Gastroesophageal sphincter (tissue), 4 donors: ENCODE results near the gene HSPA12A. TPM values are rescaled to one million over a fixed set of nuclear protein-coding genes. Genes with fewer than 3 reads are reported as not detected.

Source experiments
- ATAC-seq: fragments of 150-250 bp; one replicate; pipeline ENCODE4 v1.9.1; 2016; ENCODE audit warnings: mild to moderate bottlenecking, moderate library complexity
- H3K27ac ChIP-seq, 4 donors: fragments of 200-600 bp; sonication (generic) in 3 of 4; 1 replicate in 3 of 4; 2 replicates in 1 of 4; pipeline ENCODE4 v1.5.1; 2016 to 2019
- H3K27me3 ChIP-seq: fragments of 200-600 bp; sonication (generic); one replicate; pipeline ENCODE4 v1.5.1; 2019
- H3K36me3 ChIP-seq, 2 donors: fragments of 200-600 bp; sonication (generic); one replicate each; pipeline ENCODE4 v1.5.1; 2019; ENCODE audit warnings: control low read depth in 1 of 2
- H3K4me1 ChIP-seq, 3 donors: fragments of 200-600 bp; sonication (generic); 1 replicate in 2 of 3; 2 replicates in 1 of 3; pipeline ENCODE4 v1.5.1; 2016 to 2019; ENCODE audit warnings: control low read depth in 2 of 3
- H3K4me3 ChIP-seq, 2 donors: fragments of 200-600 bp; sonication (generic); one replicate each; pipeline ENCODE4 v1.5.1; 2019; ENCODE audit warnings: mild to moderate bottlenecking in 1 of 2, moderate library complexity in 1 of 2
- H3K9me3 ChIP-seq, 3 donors: fragments of 200-600 bp; sonication (generic); one replicate each; pipeline ENCODE4 v1.5.1; 2017 to 2019; ENCODE audit warnings: control low read depth in 2 of 3
- EP300 ChIP-seq: sonication (generic); formaldehyde crosslinking; IDR thresholded peaks from one replicate; pipeline ENCODE4 v1.6.1; 2017; ENCODE audit warnings: antibody characterized with exemption, mild to moderate bottlenecking
- POLR2A ChIP-seq, 2 donors: fragments of 450-650 bp; IDR thresholded peaks; one replicate each; pipeline ENCODE4 v1.6.1; 2017; ENCODE audit warnings: antibody characterized with exemption in 2 of 2, mild to moderate bottlenecking in 2 of 2, moderate library complexity in 1 of 2
- POLR2AphosphoS5 ChIP-seq: sonication (generic); formaldehyde crosslinking; IDR thresholded peaks from one replicate; pipeline ENCODE4 v1.6.1; 2017; ENCODE audit warnings: antibody characterized with exemption
- whole genome bisulfite sequencing, 2 donors: methylation state at CpG; one replicate each; pipeline ENCODE4 v1.1.5; 2018; ENCODE audit warnings: low coverage in 1 of 2; 5-methylcytosine and 5-hydroxymethylcytosine counted together
- total RNA-seq, 4 donors: library from RNA; depleted of rRNA; stranded (reverse); fragments of >200 nt; gene quantifications; one replicate each; pipeline ENCODE4 v1.1.0, GENCODE V29; 2016
- TF ChIP-seq, protein P1 (sequence below), 4 experiments: fragments of 200-600 bp in 2 of 4; fragments of 450-650 bp in 2 of 4; sonication (generic) in 1 of 4; IDR thresholded peaks; one replicate each; pipeline ENCODE4 v1.5.1; 2017 to 2019; ENCODE audit warnings: antibody characterized with exemption in 4 of 4, mild to moderate bottlenecking in 2 of 4, moderate library complexity in 2 of 4

The HSPA12A gene
- total RNA-seq, 4 donors from 2014 or later, result 12.3 to 26.3 (median 20.6) TPM

DNA sequence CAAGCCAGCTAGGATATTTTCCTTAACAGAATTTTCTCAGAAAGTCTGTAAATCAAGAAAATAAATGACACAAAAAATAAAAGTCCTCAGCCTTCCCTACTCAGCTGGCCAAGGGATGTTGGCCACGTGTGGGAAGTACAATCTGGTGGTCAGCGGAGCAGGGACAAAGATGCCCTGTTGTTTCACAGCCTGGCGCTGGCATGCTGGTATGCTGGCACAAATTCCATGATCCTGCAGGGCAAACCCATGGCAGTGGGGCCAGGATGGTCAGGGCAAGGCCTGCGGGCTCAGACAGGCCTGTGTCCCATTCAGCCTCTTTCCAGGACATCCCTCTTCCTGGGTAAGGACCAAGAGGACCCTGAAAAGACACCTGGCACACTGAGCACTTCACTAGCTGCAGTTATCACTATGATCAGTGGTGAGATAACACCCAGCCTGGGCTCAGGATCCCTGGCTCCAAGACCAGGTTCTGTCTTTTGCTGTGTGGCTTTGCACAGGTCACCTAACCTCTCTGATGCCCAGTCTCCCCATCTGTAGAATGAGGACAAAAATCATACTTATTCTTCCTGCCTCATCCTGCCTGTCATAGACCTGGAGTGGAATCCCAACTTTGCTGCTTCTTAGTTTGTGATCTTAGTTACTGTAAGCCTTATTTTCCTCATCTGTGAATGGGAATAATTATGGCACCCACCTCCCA is 10.8 kb upstream of the HSPA12A start:
- TF ChIP-seq, protein P1, sequence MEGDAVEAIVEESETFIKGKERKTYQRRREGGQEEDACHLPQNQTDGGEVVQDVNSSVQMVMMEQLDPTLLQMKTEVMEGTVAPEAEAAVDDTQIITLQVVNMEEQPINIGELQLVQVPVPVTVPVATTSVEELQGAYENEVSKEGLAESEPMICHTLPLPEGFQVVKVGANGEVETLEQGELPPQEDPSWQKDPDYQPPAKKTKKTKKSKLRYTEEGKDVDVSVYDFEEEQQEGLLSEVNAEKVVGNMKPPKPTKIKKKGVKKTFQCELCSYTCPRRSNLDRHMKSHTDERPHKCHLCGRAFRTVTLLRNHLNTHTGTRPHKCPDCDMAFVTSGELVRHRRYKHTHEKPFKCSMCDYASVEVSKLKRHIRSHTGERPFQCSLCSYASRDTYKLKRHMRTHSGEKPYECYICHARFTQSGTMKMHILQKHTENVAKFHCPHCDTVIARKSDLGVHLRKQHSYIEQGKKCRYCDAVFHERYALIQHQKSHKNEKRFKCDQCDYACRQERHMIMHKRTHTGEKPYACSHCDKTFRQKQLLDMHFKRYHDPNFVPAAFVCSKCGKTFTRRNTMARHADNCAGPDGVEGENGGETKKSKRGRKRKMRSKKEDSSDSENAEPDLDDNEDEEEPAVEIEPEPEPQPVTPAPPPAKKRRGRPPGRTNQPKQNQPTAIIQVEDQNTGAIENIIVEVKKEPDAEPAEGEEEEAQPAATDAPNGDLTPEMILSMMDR (IDR thresholded peaks at IDR 0.05), result no peak
- TF ChIP-seq EP300 (no peak), POLR2AphosphoS5 (no peak), POLR2A (IDR thresholded peaks at IDR 0.05) (no peak)
- no peaks in the 10 kb centered on the region for H3K27me3 ChIP-seq
- no peak overlapping the region for H3K4me3 ChIP-seq
- H3K9me3 ChIP-seq, result no peaks in the 10 kb centered on the region
- H3K27ac ChIP-seq, result no peak overlapping the region
- no peak for ATAC-seq
- H3K4me1 ChIP-seq, result peaks cover 0 to 32% (median 0%) of the 10 kb centered on the region in 3 donors
- WGBS, 2 donors, result 68 to 75% methylated on average over 3 of the region's 4 CpGs
- H3K36me3 ChIP-seq, result no peaks in the 10 kb centered on the region

DNA sequence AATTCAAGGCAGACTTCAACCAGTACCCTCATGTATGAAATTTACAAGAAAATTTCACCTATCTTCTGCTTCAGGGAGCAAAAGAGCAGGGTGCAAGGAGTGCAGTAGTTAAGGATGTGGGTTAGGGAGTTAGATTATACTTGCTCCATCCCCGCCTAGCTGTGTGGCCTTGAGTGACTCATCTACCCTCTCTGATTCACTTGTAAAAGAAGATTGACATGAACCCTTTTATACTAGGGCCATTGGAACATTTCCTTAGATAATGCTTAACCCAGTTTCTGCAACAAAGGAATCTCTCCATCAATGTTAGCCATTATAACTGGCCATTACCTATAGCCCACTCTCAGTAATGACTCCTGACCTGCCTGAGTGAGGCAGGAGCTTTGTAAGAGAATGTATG is 10.2 kb upstream of the HSPA12A start:
- Histone ChIP-seq H3K9me3 (no peaks in the 10 kb centered on the region), H3K27me3 (no peaks in the 10 kb centered on the region), H3K4me3 (no peak overlapping the region), H3K4me1 (peaks cover 0 to 37% (median 0%) of the 10 kb centered on the region in 3 donors), H3K36me3 (no peaks in the 10 kb centered on the region), H3K27ac (no peak overlapping the region)
- no peak for TF ChIP-seq POLR2AphosphoS5
- TF ChIP-seq EP300, result no peak
- TF ChIP-seq, protein P1 (IDR thresholded peaks at IDR 0.05), result no peak
- TF ChIP-seq POLR2A (IDR thresholded peaks at IDR 0.05), result no peak
- ATAC-seq, result no peak
- WGBS, 2 donors, result 77 to 83% methylated on average over 1 of the region's 1 CpG

- H3K27me3 ChIP-seq, result no peaks in the 10 kb centered on the region
- 100% methylated on average over 1 of the region's 1 CpG; no CpG with 5 or more reads in 1 of the 2 donors for WGBS, 2 donors
- no peak overlapping the region for H3K27ac ChIP-seq
- H3K9me3 ChIP-seq, result no peaks in the 10 kb centered on the region
- no peak overlapping the region for H3K4me3 ChIP-seq
- H3K4me1 ChIP-seq, result peaks cover 0 to 22% (median under 1%) of the 10 kb centered on the region in 3 donors
- no peak for ATAC-seq
- TF ChIP-seq EP300 (no peak), POLR2A (IDR thresholded peaks at IDR 0.05) (no peak), POLR2AphosphoS5 (no peak)
- TF ChIP-seq, protein P1 (IDR thresholded peaks at IDR 0.05), result no peak
- H3K36me3 ChIP-seq, result no peaks in the 10 kb centered on the region
Observed at GRCh38 chr10:116748471-116748870, 6.1 kb upstream of the HSPA12A start.

DNA sequence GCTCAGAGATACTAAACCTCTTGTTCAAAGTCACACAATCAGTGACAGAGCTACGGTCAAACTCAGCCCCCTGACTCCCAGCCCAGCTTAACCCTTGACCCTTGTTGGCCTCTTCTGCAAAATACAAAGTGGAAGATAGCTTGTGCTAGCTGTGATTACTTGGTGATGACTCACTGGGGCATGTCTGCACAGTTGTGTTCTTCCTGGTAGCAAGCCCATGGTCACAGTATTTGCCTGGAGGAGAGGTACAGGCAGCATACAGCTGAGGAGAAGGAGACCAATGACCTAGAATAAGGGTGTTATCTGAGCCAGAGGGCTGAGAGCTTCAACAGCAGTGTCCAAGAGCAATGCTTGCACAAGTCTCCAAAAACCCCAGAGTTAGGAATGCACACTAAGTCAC is 5.7 kb upstream of the HSPA12A start:
- no peaks in the 10 kb centered on the region for H3K36me3 ChIP-seq
- H3K27me3 ChIP-seq, result no peaks in the 10 kb centered on the region
- TF ChIP-seq POLR2A (IDR thresholded peaks at IDR 0.05) (no peak), EP300 (no peak)
- no peaks in the 10 kb centered on the region for H3K9me3 ChIP-seq
- H3K4me1 ChIP-seq, result peaks cover 0 to 23% (median 3%) of the 10 kb centered on the region in 3 donors
- no peak for ATAC-seq
- WGBS, 2 donors, result 69 to 100% methylated on average over 1 of the region's 1 CpG
- H3K4me3 ChIP-seq, result no peak overlapping the region
- no peak overlapping the region for H3K27ac ChIP-seq

DNA sequence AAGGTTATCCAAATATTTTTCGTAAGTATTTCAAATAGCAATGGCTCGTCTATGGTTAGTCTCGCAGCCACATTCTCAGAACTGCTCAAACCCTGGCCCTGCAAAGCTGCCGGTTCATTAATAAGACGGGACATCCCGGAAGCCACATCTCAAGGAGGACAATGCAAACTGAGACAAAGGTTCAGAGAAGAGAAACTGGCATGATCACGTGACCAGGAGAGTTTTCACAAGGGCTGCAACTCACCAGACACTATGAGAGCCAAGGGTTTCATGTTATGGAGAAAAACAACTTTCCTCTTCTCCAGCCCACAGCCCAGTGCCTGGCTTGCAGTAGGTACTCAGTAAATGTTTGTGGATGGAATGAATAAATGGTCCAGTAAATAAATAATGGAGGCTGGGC is 5.0 kb upstream of the HSPA12A start:
- no peaks in the 10 kb centered on the region for H3K27me3 ChIP-seq
- WGBS, 2 donors, result 17 to 62% methylated on average over 6 to 7 of the region's 7 CpGs

More for the DNA sequence above, 5.0 kb upstream of the HSPA12A start:
- no peaks in the 10 kb centered on the region for H3K36me3 ChIP-seq
- H3K9me3 ChIP-seq, result no peaks in the 10 kb centered on the region
- TF ChIP-seq POLR2A (IDR thresholded peaks at IDR 0.05) (no peak), POLR2AphosphoS5 (no peak), EP300 (no peak)
- TF ChIP-seq, protein P1 (IDR thresholded peaks at IDR 0.05), result no peak
- ATAC-seq, result no peak
- peaks cover 0 to 24% (median 3%) of the 10 kb centered on the region in 3 donors for H3K4me1 ChIP-seq
- no peak overlapping the region for H3K4me3 ChIP-seq
- peak overlapping the region in 1 of 4 donors; percentile 28 for H3K27ac ChIP-seq
